ENCODE measurements around the gene LIN54. TPM values are rescaled to one million over a fixed set of nuclear protein-coding genes. Genes with fewer than 3 reads are reported as not detected.
"Not testable (repeated sequence)": the region's sequence is repeated elsewhere in the genome, so short reads cannot be mapped to it uniquely, and the experiment has no call there.

LIN54 gene
- total RNA-seq, 1 experiment from 2014 or later = 12.7 TPM

DNA sequence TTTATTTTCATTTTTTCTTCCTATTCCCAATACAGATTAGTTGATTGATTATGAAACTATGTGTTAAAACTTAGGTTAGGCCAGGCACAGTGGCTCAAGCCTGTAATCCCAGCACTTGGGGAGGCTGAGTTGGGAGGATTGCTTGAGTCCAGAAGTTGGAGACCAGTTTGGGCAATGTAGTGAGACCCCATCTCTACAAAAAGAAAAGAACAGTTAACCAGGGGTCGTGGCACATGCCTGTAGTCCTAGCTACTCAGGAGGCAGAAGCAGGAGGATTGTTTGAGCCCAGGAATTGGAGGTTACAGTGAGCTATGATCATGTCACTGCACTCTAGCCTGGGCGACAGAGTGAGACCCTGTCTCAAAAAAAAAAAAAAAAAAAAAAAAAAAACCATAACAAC lies 32.5 kb upstream of the LIN54 start:
- H3K27ac Mint-ChIP-seq; H3K4me1 Mint-ChIP-seq; ATAC-seq; H3K4me3 Mint-ChIP-seq; CTCF ChIA-PET; DNase-seq (ENCODE audit: low spot score); H3K9me3 Mint-ChIP-seq; H3K27me3 Mint-ChIP-seq (ENCODE audit: low read depth); H3K36me3 Mint-ChIP-seq: not testable (repeated sequence)
- POLR2A ChIA-PET = interaction anchor here (0.6 kb wide), 1 partner anchor 72 kb away, joined by 6 read pairs; the partner anchor contains the start of gene PLAC8
- 0 out of 2 replicates have a peak, but pooled peaks have one; percentile 29 for TF ChIP-seq ZNF121 (CRISPR knock-in tag; IDR thresholded peaks at IDR 0.05)

DNA sequence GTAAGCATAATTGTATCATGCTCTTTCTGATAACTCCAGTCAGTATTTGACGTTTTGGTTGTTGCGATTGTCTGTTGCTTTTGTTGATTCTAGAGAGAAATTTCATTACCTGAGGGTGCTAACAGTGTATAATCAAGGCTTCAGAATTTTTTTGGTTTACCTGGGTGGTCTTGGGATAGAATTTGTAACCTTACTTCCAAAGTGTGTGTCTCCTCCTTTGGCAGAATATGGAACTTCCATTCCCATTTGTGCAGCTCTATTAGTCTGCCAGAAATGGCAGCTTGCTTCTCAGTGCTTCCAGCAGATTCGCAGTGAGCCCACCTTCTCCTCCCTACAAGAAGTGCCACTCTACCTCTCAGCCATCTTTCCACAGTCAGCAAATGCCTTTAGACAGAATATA lies 29.6 kb upstream of the LIN54 start:
- no peaks in the 10 kb centered on the region for H3K9me3 Mint-ChIP-seq
- no peaks in the 10 kb centered on the region for H3K27me3 Mint-ChIP-seq (ENCODE audit: low read depth)
- TF ChIP-seq ZNF232 (CRISPR knock-in tag; IDR thresholded peaks at IDR 0.05) (no peak), CBFB (CRISPR knock-in tag; IDR thresholded peaks at IDR 0.05; ENCODE audit: low read depth) (no peak), SP1 (CRISPR knock-in tag; conservative IDR thresholded peaks at IDR 0.05) (no peak), NR2C2 (CRISPR knock-in tag; IDR thresholded peaks at IDR 0.05) (no peak), SOX15 (CRISPR knock-in tag; IDR thresholded peaks at IDR 0.05) (no peak), GTF2I (CRISPR knock-in tag; conservative IDR thresholded peaks at IDR 0.05) (no peak), FOXK1 (CRISPR knock-in tag; IDR thresholded peaks at IDR 0.05) (no peak)
- TF ChIP-seq, protein P1, sequence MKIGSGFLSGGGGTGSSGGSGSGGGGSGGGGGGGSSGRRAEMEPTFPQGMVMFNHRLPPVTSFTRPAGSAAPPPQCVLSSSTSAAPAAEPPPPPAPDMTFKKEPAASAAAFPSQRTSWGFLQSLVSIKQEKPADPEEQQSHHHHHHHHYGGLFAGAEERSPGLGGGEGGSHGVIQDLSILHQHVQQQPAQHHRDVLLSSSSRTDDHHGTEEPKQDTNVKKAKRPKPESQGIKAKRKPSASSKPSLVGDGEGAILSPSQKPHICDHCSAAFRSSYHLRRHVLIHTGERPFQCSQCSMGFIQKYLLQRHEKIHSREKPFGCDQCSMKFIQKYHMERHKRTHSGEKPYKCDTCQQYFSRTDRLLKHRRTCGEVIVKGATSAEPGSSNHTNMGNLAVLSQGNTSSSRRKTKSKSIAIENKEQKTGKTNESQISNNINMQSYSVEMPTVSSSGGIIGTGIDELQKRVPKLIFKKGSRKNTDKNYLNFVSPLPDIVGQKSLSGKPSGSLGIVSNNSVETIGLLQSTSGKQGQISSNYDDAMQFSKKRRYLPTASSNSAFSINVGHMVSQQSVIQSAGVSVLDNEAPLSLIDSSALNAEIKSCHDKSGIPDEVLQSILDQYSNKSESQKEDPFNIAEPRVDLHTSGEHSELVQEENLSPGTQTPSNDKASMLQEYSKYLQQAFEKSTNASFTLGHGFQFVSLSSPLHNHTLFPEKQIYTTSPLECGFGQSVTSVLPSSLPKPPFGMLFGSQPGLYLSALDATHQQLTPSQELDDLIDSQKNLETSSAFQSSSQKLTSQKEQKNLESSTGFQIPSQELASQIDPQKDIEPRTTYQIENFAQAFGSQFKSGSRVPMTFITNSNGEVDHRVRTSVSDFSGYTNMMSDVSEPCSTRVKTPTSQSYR (CRISPR knock-in tag; IDR thresholded peaks at IDR 0.05) = no peak
- TF ChIP-seq, protein P2, sequence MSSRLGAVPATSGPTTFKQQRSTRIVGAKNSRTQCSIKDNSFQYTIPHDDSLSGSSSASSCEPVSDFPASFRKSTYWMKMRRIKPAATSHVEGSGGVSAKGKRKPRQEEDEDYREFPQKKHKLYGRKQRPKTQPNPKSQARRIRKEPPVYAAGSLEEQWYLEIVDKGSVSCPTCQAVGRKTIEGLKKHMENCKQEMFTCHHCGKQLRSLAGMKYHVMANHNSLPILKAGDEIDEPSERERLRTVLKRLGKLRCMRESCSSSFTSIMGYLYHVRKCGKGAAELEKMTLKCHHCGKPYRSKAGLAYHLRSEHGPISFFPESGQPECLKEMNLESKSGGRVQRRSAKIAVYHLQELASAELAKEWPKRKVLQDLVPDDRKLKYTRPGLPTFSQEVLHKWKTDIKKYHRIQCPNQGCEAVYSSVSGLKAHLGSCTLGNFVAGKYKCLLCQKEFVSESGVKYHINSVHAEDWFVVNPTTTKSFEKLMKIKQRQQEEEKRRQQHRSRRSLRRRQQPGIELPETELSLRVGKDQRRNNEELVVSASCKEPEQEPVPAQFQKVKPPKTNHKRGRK (CRISPR knock-in tag; IDR thresholded peaks at IDR 0.05; ENCODE audit: borderline replicate concordance) = no peak
- TF ChIP-seq, protein P3, sequence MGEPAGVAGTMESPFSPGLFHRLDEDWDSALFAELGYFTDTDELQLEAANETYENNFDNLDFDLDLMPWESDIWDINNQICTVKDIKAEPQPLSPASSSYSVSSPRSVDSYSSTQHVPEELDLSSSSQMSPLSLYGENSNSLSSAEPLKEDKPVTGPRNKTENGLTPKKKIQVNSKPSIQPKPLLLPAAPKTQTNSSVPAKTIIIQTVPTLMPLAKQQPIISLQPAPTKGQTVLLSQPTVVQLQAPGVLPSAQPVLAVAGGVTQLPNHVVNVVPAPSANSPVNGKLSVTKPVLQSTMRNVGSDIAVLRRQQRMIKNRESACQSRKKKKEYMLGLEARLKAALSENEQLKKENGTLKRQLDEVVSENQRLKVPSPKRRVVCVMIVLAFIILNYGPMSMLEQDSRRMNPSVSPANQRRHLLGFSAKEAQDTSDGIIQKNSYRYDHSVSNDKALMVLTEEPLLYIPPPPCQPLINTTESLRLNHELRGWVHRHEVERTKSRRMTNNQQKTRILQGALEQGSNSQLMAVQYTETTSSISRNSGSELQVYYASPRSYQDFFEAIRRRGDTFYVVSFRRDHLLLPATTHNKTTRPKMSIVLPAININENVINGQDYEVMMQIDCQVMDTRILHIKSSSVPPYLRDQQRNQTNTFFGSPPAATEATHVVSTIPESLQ (CRISPR knock-in tag; IDR thresholded peaks at IDR 0.05) = no peak
- TF ChIP-seq, protein P4, sequence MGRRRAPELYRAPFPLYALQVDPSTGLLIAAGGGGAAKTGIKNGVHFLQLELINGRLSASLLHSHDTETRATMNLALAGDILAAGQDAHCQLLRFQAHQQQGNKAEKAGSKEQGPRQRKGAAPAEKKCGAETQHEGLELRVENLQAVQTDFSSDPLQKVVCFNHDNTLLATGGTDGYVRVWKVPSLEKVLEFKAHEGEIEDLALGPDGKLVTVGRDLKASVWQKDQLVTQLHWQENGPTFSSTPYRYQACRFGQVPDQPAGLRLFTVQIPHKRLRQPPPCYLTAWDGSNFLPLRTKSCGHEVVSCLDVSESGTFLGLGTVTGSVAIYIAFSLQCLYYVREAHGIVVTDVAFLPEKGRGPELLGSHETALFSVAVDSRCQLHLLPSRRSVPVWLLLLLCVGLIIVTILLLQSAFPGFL (CRISPR knock-in tag; IDR thresholded peaks at IDR 0.05; ENCODE audit: borderline replicate concordance) = no peak
- TF ChIP-seq, protein P5, sequence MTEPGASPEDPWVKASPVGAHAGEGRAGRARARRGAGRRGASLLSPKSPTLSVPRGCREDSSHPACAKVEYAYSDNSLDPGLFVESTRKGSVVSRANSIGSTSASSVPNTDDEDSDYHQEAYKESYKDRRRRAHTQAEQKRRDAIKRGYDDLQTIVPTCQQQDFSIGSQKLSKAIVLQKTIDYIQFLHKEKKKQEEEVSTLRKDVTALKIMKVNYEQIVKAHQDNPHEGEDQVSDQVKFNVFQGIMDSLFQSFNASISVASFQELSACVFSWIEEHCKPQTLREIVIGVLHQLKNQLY (CRISPR knock-in tag; IDR thresholded peaks at IDR 0.05) = no peak
- TF ChIP-seq, protein P6, sequence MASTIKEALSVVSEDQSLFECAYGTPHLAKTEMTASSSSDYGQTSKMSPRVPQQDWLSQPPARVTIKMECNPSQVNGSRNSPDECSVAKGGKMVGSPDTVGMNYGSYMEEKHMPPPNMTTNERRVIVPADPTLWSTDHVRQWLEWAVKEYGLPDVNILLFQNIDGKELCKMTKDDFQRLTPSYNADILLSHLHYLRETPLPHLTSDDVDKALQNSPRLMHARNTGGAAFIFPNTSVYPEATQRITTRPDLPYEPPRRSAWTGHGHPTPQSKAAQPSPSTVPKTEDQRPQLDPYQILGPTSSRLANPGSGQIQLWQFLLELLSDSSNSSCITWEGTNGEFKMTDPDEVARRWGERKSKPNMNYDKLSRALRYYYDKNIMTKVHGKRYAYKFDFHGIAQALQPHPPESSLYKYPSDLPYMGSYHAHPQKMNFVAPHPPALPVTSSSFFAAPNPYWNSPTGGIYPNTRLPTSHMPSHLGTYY (CRISPR knock-in tag; IDR thresholded peaks at IDR 0.05) = no peak
- ChIA-PET CTCF (interaction anchor here (0.9 to 1.4 kb wide), 5 partner anchors 14 to 243 kb away, joined by 3 to 6 read pairs (median 3); no protein-coding TSS in a partner anchor), POLR2A (no interaction called here)
- H3K4me1 Mint-ChIP-seq = peaks cover 14% of the 10 kb centered on the region
- peak overlapping the region; percentile 48; the same call in 1 of the 2 replicates for H3K27ac Mint-ChIP-seq
- H3K4me3 Mint-ChIP-seq = no peak overlapping the region
- no peak for ATAC-seq
- H3K36me3 Mint-ChIP-seq = no peaks in the 10 kb centered on the region
- DNase-seq (ENCODE audit: low spot score) = no peak
